AG04450 (cell line): ENCODE measurements around the gene RILPL2. TPM values are rescaled to one million over a fixed set of nuclear protein-coding genes. Genes with fewer than 3 reads are reported as not detected.

Experiments
- CTCF ChIA-PET: fragments of 300-600, 350-600 bp; formaldehyde crosslinking; extraction: SDS; loops from one replicate; lab custom pipeline; 2022; ENCODE audit warnings: antibody characterized with exemption, inconsistent platforms; lab: Charles Lee
- POLR2A ChIA-PET: fragments of 350-600 bp; formaldehyde crosslinking; extraction: SDS; loops from one replicate; lab custom pipeline; 2021; ENCODE audit warnings: antibody characterized with exemption, inconsistent platforms; lab: Yijun Ruan, JAX
- DNase-seq: peaks from one replicate; pipeline ENCODE4 v3.0.0-alpha.2; 2011; ENCODE audit warnings: low read depth, low spot score
- H3K27ac ChIP-seq: one replicate; pipeline ENCODE4 v1.5.1; 2012; ENCODE audit warnings: low read depth, low read length, control low read depth
- H3K27me3 ChIP-seq: one replicate; pipeline ENCODE4 v1.6.0; 2012; ENCODE audit warnings: low read length; ENCODE audit not compliant: control insufficient read depth, insufficient read depth
- H3K4me3 ChIP-seq: 2 replicates; pipeline ENCODE4 v1.5.1; 2011; ENCODE audit warnings: mild to moderate bottlenecking, low read depth, low read length, control low read depth
- H3K9me3 ChIP-seq: 2 replicates; pipeline ENCODE4 v1.5.1; 2012; ENCODE audit warnings: low read length; ENCODE audit not compliant: control insufficient read depth, insufficient read depth
- CTCF ChIP-seq: IDR thresholded peaks from 2 replicates; pipeline ENCODE4 v1.5.1; 2011; ENCODE audit warnings: low read depth, low read length, control low read depth, inconsistent platforms
- polyA plus RNA-seq: library from polyadenylated mRNA; depleted of rRNA; stranded (reverse); fragments of >200 nt; gene quantifications from 2 replicates; pipeline ENCODE4 v1.2.3, GENCODE V29; 2011

The RILPL2 gene
- polyA plus RNA-seq, 1 experiment = 2.9 TPM

GRCh38 chr12:123391546-123392343 lies 44.7 kb downstream of the RILPL2 start:
- Histone ChIP-seq H3K27ac (no peak overlapping the region), H3K9me3 (no peaks in the 10 kb centered on the region; the same call in 1 of the 2 replicates), H3K4me3 (no peak overlapping the region), H3K27me3 (no peaks in the 10 kb centered on the region)
- no peak for TF ChIP-seq CTCF
- POLR2A ChIA-PET = interaction anchor here (0.6 to 1.3 kb wide), 2 partner anchors 27 to 188 kb away, joined by 3 to 4 read pairs; no protein-coding TSS in a partner anchor
- DNase-seq = no peak
- CTCF ChIA-PET = no interaction called here

GRCh38 chr12:123390498-123391426 lies 45.7 kb downstream of the RILPL2 start:
- Histone ChIP-seq H3K27ac (no peak overlapping the region), H3K4me3 (peak overlapping the region; percentile 64), H3K27me3 (no peaks in the 10 kb centered on the region), H3K9me3 (no peaks in the 10 kb centered on the region; the same call in 1 of the 2 replicates)
- CTCF ChIA-PET = no interaction called here
- no peak for TF ChIP-seq CTCF
- no peak for DNase-seq
- POLR2A ChIA-PET = interaction anchor here (0.5 to 0.6 kb wide), 2 partner anchors 19 to 189 kb away, joined by 4 to 5 read pairs; no protein-coding TSS in a partner anchor

GRCh38 chr12:123389560-123390351 lies 46.7 kb downstream of the RILPL2 start:
- H3K27ac ChIP-seq = peak overlapping the region; percentile 21
- H3K4me3 ChIP-seq = peak overlapping the region; percentile 64
- POLR2A ChIA-PET = no interaction called here
- no peaks in the 10 kb centered on the region; the same call in 1 of the 2 replicates for H3K9me3 ChIP-seq
- CTCF ChIA-PET = no interaction called here
- H3K27me3 ChIP-seq = no peaks in the 10 kb centered on the region
- DNase-seq = no peak
- TF ChIP-seq CTCF = no peak

- POLR2A ChIA-PET = interaction anchor here (0.7 kb wide), 1 partner anchor 24 kb away, joined by 3 read pairs; no protein-coding TSS in a partner anchor
- Histone ChIP-seq H3K4me3 (peak overlapping the region; percentile 64), H3K27me3 (no peaks in the 10 kb centered on the region), H3K27ac (no peak overlapping the region), H3K9me3 (no peaks in the 10 kb centered on the region; the same call in 1 of the 2 replicates)
- no peak for TF ChIP-seq CTCF
- CTCF ChIA-PET = no interaction called here
- no peak for DNase-seq
These were observed 47.4 kb downstream of the RILPL2 start for GRCh38 chr12:123388951-123389559.
